ENCODE measurements around the gene FOXO3.
"Not testable (repeated sequence)": the region's sequence is repeated elsewhere in the genome, so short reads cannot be mapped to it uniquely, and the experiment has no call there.

FOXO3 gene

DNA sequence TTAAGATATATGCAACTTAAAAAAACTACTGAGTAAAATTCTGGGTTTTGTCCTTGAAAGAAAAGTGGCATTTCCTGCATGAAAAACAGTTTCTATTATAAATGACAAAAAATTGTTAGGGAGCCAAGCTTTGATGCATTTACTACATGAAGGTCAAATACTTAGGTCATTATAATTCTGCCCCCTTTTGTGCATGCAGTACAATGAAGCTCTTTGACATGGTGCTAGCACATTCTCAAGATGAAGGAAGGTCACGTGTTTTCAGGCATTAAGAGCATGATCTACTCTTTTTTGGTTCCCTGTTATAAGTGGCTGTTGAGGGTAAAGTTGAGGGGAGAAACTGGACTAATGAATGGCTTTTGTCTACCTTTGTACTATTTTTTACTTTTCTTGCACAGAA is 72.7 kb downstream of the FOXO3 start:
- DNase-seq: no peak

DNA sequence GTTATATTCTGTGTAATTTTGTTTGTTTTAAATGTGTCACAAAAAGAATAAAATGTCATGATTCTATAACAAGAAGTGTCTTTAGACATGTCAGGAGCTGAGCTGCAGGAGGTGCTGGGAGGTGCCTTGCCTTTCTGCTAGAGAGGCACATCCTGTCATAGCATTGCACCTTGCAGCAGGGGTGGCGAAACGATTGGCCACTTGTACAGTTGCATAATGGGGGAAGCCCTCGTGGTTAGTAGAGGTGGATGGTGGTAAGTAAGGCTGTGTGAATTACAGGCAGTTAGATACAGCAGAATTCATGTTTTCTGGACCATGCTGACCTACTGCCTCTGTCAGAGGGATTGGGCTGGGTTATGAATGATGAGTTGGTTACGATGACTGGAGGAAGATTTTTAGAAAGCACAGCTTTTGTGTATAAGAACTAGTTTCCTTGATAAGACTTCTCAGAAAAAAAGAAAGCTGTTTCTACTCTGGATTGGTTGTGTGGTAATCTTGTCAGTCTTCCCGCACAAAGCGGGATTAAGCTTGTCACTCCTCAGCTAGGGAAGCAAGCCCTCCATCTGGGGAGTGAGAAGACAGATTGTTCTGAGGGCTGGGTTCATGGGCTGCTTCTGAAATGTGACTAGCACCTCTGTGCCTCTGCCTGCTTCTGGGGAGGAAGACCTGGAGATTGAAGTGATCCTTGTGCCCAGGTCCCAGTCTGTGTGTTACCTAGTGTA is 74.9 kb downstream of the FOXO3 start:
- DNase-seq: peak; percentile 96 to 99

DNA sequence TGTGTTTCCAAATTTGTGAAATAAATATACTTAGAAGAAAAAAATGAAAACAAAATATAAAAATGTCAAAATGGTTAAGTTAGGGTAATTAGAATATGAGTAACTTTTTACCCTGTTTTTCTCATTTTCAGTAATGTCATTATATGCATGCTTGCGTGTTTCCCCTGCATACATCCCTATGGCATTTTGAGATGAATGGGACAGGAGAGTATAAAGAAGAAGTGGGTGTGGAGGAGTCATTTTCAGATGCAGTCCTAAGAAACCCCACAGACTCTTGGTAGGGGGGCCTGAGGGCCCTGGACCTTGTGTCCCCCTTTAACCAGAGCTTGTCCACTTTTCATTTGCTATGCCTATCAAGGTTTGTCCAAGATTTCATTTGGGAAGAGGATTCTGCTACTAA is 77.2 kb downstream of the FOXO3 start:
- DNase-seq: no peak

DNA sequence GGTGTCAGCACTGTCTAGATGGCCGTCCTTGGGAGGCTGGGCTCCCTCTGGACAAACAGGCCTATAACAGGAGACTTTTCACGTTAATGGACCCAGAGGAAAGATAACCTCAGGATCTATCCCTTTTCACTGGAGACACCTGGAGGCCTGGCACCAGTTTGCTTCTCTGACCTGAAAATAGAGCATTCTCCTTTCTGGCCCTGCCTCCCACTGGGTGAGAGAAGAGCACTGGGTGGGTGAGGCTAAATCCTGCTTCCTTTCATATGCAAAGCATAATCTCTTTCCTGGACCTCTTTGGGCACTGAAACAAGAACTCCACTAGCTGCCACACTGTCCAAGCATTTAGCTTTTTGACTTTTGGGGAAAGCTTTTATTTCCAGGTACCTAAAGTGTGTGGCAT is 78.3 kb downstream of the FOXO3 start:
- DNase-seq: no peak

DNA sequence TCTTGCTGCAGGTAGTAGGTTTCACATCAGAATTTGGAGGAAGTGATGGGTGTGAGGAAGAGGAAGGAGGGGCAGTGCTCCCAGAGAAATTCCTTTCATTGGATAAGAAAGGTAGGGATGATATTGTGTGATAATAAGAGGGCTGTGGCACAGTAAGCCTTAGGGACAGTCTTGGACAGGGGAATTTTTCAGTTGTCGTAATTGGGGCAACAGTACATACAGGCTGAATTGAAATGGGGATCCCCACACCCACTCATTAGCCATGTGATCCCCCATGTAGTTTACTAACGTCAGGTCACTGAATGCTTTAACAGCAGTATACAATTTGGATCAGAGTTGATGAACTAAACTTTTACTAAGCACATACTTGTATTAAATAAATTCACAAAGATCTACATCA is 79.4 kb downstream of the FOXO3 start:
- no peak for DNase-seq

DNA sequence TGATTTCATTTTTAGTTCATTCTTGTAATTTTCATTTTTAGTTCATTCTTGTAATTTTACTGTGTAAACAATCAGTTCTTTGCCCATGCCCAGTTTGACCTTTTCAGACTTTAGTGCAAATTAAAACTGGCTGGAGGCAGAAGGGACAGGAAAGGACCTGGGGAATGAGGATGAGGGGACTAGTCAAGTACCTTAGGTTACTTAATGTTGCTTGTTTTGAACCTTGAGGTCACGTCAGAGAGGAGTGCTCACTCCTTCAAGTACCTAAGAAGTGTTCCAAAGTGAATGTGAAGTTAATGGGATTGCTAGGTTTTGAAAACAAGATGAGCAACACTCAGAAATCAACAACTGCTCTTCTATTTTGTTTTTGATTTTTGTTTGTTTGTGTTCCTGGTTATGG is 82.5 kb downstream of the FOXO3 start:
- DNase-seq: no peak

DNA sequence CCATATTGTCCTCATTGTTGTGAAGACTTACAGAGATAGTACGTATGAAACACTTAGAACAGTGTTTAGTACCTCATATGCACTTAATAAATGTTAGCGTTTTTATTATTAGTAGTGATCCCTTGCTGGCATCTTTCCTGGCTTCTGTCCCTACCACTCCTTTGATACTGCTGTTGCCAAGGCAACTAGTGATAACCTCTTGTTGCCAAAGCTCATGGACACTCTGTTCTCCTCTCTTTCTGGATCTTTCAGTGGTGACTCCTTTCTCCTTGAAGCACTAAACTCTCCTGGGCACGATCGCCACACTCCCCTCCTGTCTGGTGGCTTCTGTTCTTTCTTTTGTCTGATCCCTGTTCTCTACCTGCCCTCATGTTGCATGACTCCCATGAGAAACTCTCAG is 83.5 kb downstream of the FOXO3 start:
- DNase-seq: no peak

DNA sequence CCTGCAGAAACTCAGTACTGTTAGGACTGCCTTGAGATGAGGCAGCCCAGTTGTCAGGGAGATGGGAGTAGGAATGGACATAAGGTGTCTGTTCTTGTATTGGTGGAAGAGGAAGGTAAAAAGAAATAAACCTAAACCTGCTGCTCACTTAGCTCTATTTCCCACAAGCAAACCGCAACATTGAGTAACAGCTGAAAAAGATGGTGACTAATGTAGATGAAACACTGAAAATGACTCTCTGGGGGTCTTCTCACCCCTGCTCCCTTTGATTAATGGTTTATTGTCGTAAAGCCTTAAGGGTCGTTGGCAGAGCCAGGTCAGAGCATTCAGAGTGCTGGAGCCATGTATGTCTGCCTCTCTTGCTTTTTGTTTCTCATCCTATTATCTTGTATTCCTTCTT is 87.5 kb downstream of the FOXO3 start:
- no peak for DNase-seq

DNA sequence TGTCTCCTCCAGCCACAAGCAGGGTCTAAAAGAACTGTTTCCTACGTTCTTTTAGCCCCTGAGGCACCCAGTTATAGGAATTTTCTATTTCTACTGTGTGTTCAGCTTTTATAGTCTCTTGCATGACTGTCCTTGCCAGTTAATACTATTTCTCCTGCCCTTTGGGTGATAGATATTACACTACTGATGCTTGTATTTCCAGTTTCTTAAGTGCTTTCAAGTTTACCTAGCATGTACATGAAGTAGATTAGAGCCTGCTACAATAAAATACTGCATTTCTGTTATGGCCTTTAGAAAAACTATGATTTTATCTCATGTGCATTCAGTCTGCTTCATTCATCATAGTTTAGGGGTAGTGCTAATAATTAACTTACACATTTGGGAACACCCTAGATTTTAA is 89.6 kb downstream of the FOXO3 start:
- no peak for DNase-seq

DNA sequence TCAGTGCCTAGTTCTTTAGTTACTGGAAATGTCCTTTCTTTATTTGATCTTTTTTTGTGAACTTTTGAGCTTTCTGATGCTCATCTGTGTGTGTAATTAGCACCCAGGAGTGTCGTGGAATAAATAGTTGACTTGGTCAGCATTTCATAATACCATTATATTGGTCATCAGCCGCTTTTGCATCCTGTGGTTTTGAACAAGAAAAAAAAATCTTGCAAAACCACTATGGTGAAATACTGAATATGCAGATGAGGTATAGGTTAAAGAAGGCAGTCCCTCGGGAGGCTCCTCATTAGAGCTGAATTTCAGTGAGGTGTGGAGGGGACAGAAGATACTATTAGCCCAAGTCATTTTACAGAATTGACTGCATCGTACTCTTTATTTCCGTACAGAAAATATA is 90.1 kb downstream of the FOXO3 start:
- peak; percentile 98 for DNase-seq

DNA sequence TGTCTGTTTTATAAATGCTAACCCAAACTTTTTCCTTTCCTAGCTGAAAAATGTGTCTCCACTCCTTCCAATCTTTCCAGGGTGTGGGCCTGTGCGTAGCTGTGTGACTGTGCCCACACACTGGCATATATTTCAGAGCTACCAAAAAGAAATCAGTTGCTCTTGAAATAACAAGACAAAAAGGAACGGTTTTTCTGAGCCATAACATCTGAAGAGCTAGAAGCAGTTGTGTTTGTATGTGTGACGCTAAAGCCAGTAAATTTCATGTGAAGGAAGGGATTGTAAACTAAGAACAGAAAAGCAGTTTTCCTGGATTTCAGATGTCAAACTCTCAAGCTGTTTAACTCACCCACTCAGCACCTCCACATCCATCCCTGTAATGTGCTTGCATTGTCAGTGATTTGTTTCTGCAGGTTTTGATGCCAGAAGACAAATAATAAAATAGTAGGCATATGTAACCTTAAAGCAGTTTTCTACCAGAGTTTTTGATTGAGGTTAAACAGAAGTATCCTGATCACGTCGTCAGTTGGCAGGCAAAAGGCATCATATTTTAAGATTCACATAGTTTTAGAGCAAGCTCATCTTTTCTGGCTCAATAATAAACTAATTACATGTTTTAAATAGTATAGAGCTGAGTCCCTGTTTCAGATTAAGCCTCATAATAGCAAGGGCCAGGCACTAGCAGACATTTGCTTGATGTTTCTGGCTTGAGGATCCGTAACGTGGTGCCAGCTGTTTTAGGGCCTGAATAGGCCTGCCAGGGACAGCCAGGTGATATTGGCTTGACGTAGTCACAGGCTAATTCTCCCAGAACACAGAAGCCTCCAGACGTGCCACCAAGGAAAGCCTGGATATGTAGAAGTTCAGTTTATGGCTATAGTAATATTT is 90.9 kb downstream of the FOXO3 start:
- DNase-seq: no peak

DNA sequence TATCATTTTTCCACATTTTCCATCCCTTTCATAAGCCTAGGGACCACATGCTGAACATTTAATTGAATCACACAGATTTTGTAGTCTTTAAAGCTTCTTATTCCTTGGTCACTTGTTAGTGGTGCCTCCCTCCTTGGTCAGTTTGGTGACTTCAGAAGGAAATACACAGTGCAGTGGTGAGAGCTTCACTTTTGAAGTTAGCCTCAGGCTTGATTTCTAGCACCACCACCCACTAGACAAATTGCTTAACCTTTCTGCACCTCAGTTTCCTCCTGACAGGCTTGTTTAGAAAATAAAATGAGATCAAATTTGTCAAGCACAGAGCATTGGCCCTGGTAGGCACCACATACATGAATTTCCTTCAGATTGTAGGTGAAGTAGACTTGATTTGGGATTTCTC is 91.7 kb downstream of the FOXO3 start:
- peak; percentile 32 to 39 for DNase-seq

DNA sequence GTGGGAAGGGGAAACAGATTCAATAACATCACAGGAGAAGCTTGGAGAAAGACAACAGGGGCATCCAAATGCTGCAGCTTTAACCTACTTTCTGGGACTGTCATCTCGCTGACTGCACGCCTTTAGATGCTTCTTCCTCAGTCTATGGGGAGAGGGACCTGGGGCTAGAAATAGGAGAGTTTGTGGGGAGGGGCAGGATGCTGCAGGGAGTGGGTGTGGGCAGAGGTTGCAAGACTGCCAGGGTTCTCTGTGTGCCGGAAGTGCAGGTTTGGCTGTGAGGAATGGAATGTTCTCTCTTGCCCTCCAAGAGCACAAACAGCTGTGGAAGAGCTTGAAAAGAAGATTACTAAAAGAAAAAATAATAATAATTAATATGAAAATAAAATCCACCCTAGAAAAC is 93.2 kb downstream of the FOXO3 start:
- DNase-seq: no peak

DNA sequence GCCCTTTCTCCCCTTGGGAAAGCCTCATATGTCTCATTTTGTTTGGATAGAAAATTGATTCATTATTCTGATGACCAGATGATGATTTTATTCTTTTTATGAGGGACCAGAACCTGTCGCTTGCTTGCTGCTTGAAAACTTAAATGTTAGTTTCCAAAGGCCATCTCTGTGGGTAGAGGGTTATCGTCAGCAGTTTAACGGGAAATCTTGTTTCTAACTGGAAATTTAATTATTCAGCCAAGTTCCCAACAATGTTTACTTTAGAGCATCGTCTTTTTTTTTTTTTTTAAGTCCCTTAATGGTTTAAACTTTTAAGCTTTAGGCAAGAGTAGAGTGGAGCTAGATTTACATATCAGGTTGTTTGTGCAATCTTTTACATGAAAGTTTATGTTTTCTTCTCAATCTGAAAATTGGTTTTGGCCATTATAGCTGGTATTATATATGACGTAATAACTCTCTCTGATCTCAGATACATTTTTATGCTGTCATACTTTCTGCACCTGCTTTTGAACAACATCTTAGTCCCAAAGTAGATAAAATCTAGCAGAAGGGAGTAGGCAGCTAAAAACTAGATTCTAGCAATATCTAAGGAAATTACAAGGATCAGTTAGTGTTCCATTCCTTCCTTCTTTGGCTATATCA is 93.9 kb downstream of the FOXO3 start:
- DNase-seq: no peak

DNA sequence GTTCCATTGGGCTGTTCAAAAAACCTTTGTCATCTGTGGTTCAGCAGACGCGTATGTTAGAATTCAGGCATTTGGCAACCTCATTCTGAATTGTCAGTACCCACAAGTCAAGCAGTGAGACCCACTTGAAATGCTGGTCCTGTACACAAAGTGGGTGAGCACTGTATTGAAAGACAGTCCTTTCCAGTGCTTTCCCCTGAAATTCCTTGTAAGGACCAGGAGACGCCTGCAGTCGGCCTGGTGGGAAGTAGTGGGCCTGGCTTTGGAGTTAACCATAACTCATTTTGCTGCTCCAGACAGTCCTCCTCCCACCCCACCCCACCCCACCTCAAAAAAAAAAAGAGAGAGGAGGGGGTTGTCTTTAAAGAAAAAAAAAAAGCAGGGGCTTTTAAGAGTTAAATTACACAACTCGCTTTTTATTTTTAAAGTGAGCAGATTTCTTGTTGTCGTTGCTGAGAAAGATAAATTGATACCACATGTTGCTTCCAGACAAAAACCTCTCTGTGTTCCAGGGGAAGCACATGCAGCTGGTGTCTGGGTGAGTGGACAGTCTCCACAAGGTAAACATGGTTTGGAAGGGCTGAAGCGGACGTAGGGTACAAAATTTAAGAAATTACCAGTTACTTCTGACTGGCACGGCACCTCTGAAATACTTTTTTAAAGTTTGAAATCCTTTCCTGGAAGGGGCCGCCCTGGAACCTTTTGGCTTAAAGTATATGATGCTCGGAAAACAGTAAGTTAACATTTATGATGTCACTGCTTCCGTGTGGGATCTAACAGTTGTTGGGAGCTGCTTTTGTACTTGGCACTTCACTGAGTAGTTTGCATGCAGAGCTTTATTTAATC is 95.3 kb downstream of the FOXO3 start:
- DNase-seq: no peak

DNA sequence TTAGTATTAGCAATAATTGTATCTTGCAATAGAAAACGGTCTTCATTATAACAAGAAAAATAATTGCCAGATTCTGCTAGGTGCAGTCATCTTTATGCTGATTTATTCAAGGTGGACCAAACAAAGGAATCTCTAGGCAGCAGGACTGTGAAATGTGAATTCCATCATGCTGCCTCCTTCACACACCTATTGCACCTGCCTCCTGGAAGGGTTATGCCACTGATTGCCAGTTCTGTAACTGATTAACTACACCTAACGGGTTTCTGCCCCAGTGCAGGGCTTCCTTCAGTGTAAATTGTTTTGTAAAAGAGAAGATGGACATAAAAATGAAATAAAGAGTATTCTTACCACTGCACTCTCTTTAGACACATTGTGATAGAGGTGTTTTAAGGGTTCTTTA is 96.1 kb downstream of the FOXO3 start:
- no peak for DNase-seq

DNA sequence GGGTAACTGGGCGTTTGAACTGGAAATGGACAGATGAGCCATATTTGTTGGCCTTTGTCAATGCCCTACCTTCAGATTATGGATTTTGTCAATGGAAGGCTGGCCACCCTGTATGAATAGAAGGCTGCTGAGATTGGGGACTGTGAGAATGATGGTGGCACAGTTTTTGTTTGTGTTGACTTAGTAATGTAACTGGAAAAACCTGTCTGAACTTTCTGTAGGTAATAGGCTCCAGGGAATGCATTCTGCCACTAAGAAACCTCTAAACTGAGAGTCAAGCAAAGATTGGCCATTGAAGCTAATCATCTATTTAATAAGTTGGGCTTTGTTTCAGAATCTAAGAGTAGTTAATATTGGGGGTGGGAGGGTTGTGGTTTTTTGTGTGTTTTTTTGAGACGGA is 97.5 kb downstream of the FOXO3 start:
- DNase-seq: no peak

DNA sequence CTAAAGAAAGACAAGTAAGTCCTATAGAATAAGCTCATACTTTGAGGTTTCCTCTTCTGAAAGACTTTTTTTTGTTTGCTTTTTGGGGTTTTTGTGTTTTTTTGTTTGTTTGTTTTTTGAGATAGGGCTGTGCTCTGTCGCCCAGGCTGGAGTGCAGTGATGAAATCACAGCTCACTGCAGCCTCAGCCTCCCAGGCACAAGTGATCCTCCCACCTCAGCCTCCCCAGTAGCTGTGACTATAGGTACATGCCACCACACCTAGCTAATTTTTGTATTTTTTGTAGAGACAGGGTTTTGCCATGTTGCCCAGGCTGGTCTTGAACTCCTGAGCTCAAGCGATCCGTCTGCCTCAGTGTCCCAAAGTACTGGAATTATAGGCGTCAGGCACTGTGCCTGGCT is 98.1 kb downstream of the FOXO3 start:
- not testable (repeated sequence) for DNase-seq

DNA sequence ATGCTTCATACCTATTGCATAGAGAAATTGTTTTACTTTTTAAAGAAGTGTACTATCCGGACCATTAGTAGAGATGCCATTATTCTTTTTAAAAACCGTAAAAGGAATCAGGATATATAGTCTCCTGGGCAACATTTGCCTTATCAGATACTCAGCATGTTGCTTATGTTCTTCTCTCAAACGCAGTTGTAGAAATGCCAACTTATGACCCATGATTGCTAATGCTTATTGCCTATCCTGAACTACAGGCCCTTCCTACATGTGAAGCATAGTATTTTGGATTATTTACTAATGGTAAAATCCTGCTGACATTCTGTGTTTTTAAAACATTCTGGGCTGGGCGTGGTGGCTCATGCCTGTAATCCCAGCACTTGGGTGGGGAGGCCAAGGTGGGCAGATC is 99.5 kb downstream of the FOXO3 start:
- no peak for DNase-seq

DNA sequence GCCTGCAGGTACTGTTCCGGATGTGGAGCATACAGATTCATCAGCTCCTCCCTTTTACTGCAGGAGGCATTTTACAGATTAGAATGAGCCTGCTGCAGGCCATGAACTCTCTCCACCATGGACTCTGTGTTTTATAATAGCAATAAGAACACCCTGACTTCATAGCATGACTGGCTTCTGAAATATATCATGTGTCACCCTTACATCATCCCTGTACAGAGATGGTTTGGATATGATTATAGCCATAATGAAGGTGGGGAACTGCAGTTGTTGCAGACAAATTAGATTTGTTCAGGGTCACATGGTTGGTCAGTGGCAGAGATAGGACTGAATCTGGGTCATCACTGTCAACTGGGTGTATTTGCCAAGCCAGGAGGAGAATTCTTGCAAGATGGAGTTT is 100.7 kb downstream of the FOXO3 start:
- DNase-seq: no peak

DNA sequence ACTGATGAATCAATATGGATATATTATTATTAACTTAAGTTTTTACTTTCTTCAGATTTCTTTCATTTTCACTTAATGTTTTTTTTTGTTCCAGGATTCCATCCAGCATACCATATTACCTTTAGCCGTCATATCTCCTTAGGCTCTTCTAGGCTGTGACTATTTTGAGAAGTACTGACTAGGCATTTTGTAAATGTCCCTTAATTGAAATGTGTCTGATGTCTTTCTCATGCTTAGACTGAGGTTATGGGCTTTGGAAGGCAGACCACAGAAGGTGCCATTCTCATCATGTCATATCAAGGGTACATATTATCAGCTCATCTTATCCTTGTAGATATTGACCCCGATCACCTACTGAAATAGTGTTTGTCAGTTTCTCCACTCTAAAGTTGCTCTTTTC is 101.3 kb downstream of the FOXO3 start:
- DNase-seq: no peak

DNA sequence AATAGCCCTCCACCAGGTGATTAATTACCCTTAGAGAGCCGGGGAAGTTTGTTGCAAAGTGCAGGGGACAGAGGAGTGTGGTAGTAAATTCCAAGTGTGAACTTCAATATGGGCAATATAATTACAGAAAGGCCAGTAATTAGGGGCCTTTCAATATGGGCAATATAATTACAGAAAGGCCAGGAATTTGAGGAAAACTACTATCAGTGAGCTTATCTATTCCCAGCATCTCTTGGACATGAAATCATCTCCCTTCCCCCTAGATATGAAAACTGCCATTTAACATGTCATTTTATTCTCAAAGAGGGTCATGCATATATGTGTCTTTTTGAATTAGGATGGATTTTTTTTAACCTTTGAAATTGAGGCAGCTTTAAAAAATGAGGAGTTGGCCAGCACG is 102.0 kb downstream of the FOXO3 start:
- no peak for DNase-seq

DNA sequence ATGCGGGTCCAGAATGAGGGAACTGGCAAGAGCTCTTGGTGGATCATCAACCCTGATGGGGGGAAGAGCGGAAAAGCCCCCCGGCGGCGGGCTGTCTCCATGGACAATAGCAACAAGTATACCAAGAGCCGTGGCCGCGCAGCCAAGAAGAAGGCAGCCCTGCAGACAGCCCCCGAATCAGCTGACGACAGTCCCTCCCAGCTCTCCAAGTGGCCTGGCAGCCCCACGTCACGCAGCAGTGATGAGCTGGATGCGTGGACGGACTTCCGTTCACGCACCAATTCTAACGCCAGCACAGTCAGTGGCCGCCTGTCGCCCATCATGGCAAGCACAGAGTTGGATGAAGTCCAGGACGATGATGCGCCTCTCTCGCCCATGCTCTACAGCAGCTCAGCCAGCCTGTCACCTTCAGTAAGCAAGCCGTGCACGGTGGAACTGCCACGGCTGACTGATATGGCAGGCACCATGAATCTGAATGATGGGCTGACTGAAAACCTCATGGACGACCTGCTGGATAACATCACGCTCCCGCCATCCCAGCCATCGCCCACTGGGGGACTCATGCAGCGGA is 102.9 kb downstream of the FOXO3 start:
- DNase-seq: not testable (repeated sequence)

All from AML-193 (cell line).